Osteoblast (primary cell): Measurements from ENCODE around the gene ABCA12. TPM values are rescaled to one million over a fixed set of nuclear protein-coding genes. Genes with fewer than 3 reads are reported as not detected.

ENCODE experiments used
- DNase-seq: peaks from one replicate; pipeline ENCODE4 v3.0.0; 2011; ENCODE audit warnings: low spot score, mixed read lengths; ENCODE audit not compliant: insufficient read length; ENCODE audit errors: missing footprints
- H2AFZ ChIP-seq: 2 replicates; pipeline ENCODE4 v1.6.0; 2011; ENCODE audit warnings: mild to moderate bottlenecking, low read length
- H3K27ac ChIP-seq: 2 replicates; pipeline ENCODE4 v1.5.1; 2011; ENCODE audit warnings: mild to moderate bottlenecking, low read depth, low read length, moderate library complexity
- H3K27me3 ChIP-seq: 2 replicates; pipeline ENCODE4 v1.6.0; 2012; ENCODE audit warnings: mild to moderate bottlenecking, control low read depth, inconsistent platforms, low read length, moderate library complexity; ENCODE audit not compliant: insufficient read depth
- H3K36me3 ChIP-seq: 2 replicates; pipeline ENCODE4 v1.5.1; 2011; ENCODE audit warnings: mild to moderate bottlenecking, low read length, control low read depth, moderate library complexity; ENCODE audit not compliant: insufficient read depth
- H3K4me1 ChIP-seq: 2 replicates; pipeline ENCODE4 v1.5.1; 2011; ENCODE audit warnings: mild to moderate bottlenecking, low read length, control low read depth, moderate library complexity; ENCODE audit not compliant: insufficient read depth
- H3K4me2 ChIP-seq: 2 replicates; pipeline ENCODE4 v1.6.0; 2011; ENCODE audit warnings: mild to moderate bottlenecking, low read length; ENCODE audit not compliant: insufficient read depth
- H3K4me3 ChIP-seq: fragments of 200-600 bp; sonication (generic); 3 replicates; pipeline ENCODE4 v1.5.1; 2012; ENCODE audit warnings: mild to moderate bottlenecking, low read length, inconsistent platforms; ENCODE audit not compliant: insufficient read depth
- H3K79me2 ChIP-seq: 2 replicates; pipeline ENCODE4 v1.6.0; 2012; ENCODE audit warnings: mild to moderate bottlenecking, low read length, control low read depth, inconsistent platforms; ENCODE audit not compliant: insufficient read depth
- H3K9me3 ChIP-seq: 2 replicates; pipeline ENCODE4 v1.5.1; 2011; ENCODE audit warnings: low read depth, low read length, control low read depth
- H4K20me1 ChIP-seq: 2 replicates; pipeline ENCODE4 v1.6.0; 2012; ENCODE audit warnings: mild to moderate bottlenecking, low read length, control low read depth; ENCODE audit not compliant: insufficient read depth
- total RNA-seq: library from RNA; depleted of rRNA; stranded (reverse); fragments of >200 nt; gene quantifications from 2 replicates; pipeline ENCODE4 v1.2.3, GENCODE V29; 2012
- TF ChIP-seq, protein P1 (sequence below): IDR thresholded peaks from 2 replicates; pipeline ENCODE4 v1.5.1; 2011; ENCODE audit warnings: mild to moderate bottlenecking, low read depth, low read length, moderate library complexity; ENCODE audit errors: extremely low read depth

The ABCA12 gene
- total RNA-seq, 1 donor, result under 0.01 TPM

DNA sequence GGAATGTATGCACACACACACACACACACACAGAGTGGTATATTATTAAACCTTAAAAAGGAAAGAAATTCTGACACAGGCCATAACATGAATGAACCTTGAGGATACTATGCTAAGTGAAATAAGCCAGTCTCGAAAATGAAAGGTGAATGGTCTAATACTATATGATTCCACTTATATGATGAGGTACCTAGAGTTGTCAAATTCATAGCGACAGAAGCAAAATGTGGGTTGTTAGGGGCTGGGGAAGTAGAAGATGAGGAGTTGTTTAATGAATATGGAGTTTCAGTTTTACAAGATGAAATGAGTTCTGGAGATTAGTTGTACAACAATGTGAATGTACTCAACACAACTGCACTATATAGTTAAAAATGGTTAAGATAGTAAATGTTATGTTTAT lies 118.1 kb downstream of the ABCA12 start:
- Histone ChIP-seq H3K4me3 (no peak overlapping the region), H4K20me1 (no peaks in the 10 kb centered on the region), H3K4me1 (peaks cover 4% of the 10 kb centered on the region), H3K79me2 (no peaks in the 10 kb centered on the region), H2AFZ (no peak overlapping the region), H3K27me3 (no peaks in the 10 kb centered on the region), H3K9me3 (no peaks in the 10 kb centered on the region), H3K36me3 (no peaks in the 10 kb centered on the region), H3K27ac (no peak overlapping the region), H3K4me2 (no peak overlapping the region)
- no peak for DNase-seq
- TF ChIP-seq, protein P1, sequence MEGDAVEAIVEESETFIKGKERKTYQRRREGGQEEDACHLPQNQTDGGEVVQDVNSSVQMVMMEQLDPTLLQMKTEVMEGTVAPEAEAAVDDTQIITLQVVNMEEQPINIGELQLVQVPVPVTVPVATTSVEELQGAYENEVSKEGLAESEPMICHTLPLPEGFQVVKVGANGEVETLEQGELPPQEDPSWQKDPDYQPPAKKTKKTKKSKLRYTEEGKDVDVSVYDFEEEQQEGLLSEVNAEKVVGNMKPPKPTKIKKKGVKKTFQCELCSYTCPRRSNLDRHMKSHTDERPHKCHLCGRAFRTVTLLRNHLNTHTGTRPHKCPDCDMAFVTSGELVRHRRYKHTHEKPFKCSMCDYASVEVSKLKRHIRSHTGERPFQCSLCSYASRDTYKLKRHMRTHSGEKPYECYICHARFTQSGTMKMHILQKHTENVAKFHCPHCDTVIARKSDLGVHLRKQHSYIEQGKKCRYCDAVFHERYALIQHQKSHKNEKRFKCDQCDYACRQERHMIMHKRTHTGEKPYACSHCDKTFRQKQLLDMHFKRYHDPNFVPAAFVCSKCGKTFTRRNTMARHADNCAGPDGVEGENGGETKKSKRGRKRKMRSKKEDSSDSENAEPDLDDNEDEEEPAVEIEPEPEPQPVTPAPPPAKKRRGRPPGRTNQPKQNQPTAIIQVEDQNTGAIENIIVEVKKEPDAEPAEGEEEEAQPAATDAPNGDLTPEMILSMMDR, result no peak

DNA sequence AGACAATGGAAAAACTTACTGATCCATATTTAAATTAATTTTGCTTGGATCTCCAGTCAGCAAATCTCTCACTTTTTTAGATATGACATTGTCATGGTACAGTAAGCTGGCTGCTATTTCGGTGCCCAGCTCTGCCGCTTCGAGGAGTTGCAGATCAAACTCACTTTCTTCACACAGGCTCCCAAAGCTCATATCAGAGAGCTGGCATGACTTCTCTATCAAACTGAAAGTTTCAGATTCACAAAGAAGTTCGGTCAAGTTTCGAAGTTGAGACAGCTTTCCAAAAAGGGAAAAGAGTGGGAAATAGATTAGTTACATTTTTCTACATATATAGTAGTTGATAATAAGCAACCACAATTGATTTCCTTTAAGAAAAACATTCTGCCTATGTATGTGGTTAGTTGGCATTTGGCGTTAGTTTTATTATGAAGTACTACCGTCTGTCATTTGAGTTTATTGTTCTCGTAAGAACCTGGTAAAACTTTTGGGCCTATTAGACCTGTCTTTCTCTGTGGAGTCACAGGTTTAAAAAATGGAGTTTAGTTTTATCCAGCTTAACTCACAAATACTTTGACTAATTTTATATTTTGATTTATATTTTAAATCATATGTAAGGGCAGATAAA lies 118.8 kb downstream of the ABCA12 start:
- Histone ChIP-seq H4K20me1 (no peaks in the 10 kb centered on the region), H3K4me1 (peaks cover 4% of the 10 kb centered on the region), H3K9me3 (no peaks in the 10 kb centered on the region), H3K4me2 (no peak overlapping the region), H3K36me3 (no peaks in the 10 kb centered on the region), H3K79me2 (no peaks in the 10 kb centered on the region), H3K27me3 (no peaks in the 10 kb centered on the region), H3K27ac (no peak overlapping the region), H2AFZ (no peak overlapping the region), H3K4me3 (no peak overlapping the region)
- TF ChIP-seq, protein P1, result no peak
- no peak for DNase-seq

DNA sequence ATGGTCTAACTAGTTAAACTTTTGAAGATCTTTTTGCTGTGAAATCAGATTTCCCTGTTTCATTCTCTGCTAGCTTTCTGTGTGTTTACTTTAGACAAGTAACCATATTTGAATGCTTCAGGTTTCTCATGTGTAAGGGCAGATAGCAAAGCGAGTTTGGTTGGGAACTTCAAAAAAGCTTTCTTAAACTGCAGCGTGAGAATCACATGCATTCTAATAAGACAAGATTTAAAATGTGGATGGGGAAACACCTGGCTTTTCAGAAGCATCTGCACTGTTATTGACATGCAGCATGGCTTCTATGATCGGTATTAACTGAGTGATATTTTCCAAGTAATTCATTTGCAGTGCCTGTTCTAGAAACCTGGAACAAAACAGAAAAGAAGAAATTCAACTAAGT lies 119.3 kb downstream of the ABCA12 start:
- Histone ChIP-seq H3K27me3 (no peaks in the 10 kb centered on the region), H3K79me2 (no peaks in the 10 kb centered on the region), H4K20me1 (no peaks in the 10 kb centered on the region), H3K4me1 (peaks cover 4% of the 10 kb centered on the region), H3K9me3 (no peaks in the 10 kb centered on the region), H3K4me3 (no peak overlapping the region), H2AFZ (no peak overlapping the region), H3K4me2 (no peak overlapping the region), H3K36me3 (no peaks in the 10 kb centered on the region), H3K27ac (no peak overlapping the region)
- TF ChIP-seq, protein P1, result no peak
- no peak for DNase-seq

DNA sequence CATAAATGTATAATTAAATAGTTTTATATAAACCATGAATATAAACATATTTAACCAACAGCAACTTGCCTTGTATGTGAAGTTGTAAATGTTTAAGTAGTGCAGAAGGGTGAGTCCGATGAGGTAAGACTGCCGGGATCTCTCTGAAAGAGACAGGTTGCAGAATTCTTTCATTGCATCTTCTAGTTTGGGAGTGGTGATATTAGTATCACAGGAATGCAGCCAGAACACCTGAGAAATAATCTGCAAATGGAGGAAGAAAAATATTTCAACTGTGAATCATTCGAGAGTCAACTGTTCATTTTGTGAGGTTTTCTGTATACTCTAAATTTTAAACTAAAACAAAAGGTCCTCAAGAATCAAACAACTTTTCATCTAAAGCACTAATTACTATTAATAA lies 123.0 kb downstream of the ABCA12 start:
- no peak overlapping the region for H3K4me3 ChIP-seq
- H3K9me3 ChIP-seq, result no peaks in the 10 kb centered on the region

More for the DNA sequence above, 123.0 kb downstream of the ABCA12 start:
- Histone ChIP-seq H4K20me1 (no peaks in the 10 kb centered on the region), H3K27ac (no peak overlapping the region), H3K4me2 (no peak overlapping the region), H3K36me3 (no peaks in the 10 kb centered on the region), H3K27me3 (no peaks in the 10 kb centered on the region), H3K79me2 (no peaks in the 10 kb centered on the region), H2AFZ (no peak overlapping the region), H3K4me1 (no peaks in the 10 kb centered on the region)
- TF ChIP-seq, protein P1, result no peak
- DNase-seq, result no peak
